GM12865 (cell line): Measurements from ENCODE around the gene CCDC85A.

ENCODE experiments used
- DNase-seq: peaks from one replicate; pipeline ENCODE4 v3.0.0; 2010; ENCODE audit warnings: low read depth
- H3K4me3 ChIP-seq: 2 replicates; pipeline ENCODE4 v1.5.1; 2011; ENCODE audit warnings: mild to moderate bottlenecking, low read depth, low read length, control low read depth
- TF ChIP-seq, protein P1 (sequence below): IDR thresholded peaks from 2 replicates; pipeline ENCODE4 v1.5.1; 2011; ENCODE audit warnings: low read length, control low read depth, low read depth, inconsistent platforms; ENCODE audit not compliant: insufficient read depth; ENCODE audit errors: missing control alignments

The CCDC85A gene

DNA sequence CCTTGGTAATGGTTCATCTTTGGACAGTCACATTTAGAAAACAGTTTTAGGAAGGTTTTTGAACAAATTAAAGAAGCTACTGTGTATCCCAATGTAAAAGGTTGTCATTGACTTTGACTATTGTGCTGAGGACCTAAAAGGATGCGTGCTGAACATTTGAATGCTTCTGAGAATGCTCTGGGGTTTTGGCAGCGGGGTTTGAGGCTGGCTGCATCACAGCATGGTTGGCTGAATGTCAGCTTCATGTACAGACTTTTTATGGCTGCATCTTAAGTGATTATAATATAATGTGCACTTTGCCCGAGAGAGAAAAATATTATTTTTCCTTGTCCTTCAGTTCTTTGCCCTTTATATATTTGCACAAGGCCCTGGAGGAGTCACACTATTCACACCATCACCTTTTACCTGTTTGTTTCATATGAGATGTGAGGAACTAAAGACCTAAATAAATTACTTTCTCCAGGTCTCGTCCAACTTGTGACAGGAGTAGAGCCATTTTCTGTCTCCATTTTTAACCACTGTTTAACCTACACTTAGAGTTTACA, 125.9 kb downstream of the CCDC85A start:
- TF ChIP-seq, protein P1, sequence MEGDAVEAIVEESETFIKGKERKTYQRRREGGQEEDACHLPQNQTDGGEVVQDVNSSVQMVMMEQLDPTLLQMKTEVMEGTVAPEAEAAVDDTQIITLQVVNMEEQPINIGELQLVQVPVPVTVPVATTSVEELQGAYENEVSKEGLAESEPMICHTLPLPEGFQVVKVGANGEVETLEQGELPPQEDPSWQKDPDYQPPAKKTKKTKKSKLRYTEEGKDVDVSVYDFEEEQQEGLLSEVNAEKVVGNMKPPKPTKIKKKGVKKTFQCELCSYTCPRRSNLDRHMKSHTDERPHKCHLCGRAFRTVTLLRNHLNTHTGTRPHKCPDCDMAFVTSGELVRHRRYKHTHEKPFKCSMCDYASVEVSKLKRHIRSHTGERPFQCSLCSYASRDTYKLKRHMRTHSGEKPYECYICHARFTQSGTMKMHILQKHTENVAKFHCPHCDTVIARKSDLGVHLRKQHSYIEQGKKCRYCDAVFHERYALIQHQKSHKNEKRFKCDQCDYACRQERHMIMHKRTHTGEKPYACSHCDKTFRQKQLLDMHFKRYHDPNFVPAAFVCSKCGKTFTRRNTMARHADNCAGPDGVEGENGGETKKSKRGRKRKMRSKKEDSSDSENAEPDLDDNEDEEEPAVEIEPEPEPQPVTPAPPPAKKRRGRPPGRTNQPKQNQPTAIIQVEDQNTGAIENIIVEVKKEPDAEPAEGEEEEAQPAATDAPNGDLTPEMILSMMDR: no peak
- H3K4me3 ChIP-seq: no peak overlapping the region
- DNase-seq: no peak

- H3K4me3 ChIP-seq: no peak overlapping the region
- TF ChIP-seq, protein P1: no peak
- no peak for DNase-seq
Observed at GRCh38 chr2:56313500-56313921, 129.7 kb downstream of the CCDC85A start.

GRCh38 chr2:56314371-56314770, 130.6 kb downstream of the CCDC85A start:
- no peak for DNase-seq
- TF ChIP-seq, protein P1: no peak
- no peak overlapping the region for H3K4me3 ChIP-seq

GRCh38 chr2:56314796-56315195, 131.0 kb downstream of the CCDC85A start:
- no peak for DNase-seq
- TF ChIP-seq, protein P1: no peak
- H3K4me3 ChIP-seq: no peak overlapping the region

- TF ChIP-seq, protein P1: no peak
- DNase-seq: no peak
- no peak overlapping the region for H3K4me3 ChIP-seq
Observed at GRCh38 chr2:56315376-56315775, 131.6 kb downstream of the CCDC85A start.

- no peak for DNase-seq
- H3K4me3 ChIP-seq: no peak overlapping the region
- TF ChIP-seq, protein P1: no peak
Observed at GRCh38 chr2:56316011-56316410, 132.2 kb downstream of the CCDC85A start.

GRCh38 chr2:56318147-56318546, 134.4 kb downstream of the CCDC85A start:
- H3K4me3 ChIP-seq: no peak overlapping the region
- TF ChIP-seq, protein P1: no peak
- peak; percentile 2 for DNase-seq
